ENCODE results near the gene ABHD1. TPM values are rescaled to one million over a fixed set of nuclear protein-coding genes. Genes with fewer than 3 reads are reported as not detected.

ABHD1 gene
- total and polyA plus RNA-seq, 4 donors, result 0.08 to 0.74 (median 0.14) TPM

GRCh38 chr2:27092696-27093429 is 30.8 kb upstream of the ABHD1 start:
- H3K27me3 ChIP-seq (ENCODE audit: control insufficient read depth in 3 of 3, insufficient read depth in 3 of 3, low read length in 2 of 3), result no peaks in the 10 kb centered on the region
- no peak for ATAC-seq (ENCODE audit: insufficient read depth, low FRiP score)
- H3K27ac ChIP-seq (ENCODE audit: low read depth in 1 of 2, low read length in 1 of 2), result no peak overlapping the region
- TF ChIP-seq CTCF (IDR thresholded peaks at IDR 0.05; ENCODE audit: control extremely low read depth, extremely low read depth), result no peak
- DNase-seq, result no peak
- no peaks in the 10 kb centered on the region for H3K9me3 ChIP-seq (ENCODE audit: control insufficient read depth in 4 of 4, insufficient read depth in 3 of 4, low read length in 3 of 4)
- peaks cover 0 to 10% (median 7%) of the 10 kb centered on the region in 5 donors for H3K4me1 ChIP-seq (ENCODE audit: control insufficient read depth in 5 of 5, insufficient read depth in 5 of 5, low read length in 5 of 5)
- H3K9ac ChIP-seq (ENCODE audit: insufficient read depth in 1 of 2, low read length in 2 of 2), result no peak overlapping the region
- H3K36me3 ChIP-seq (ENCODE audit: control insufficient read depth in 4 of 4, insufficient read depth in 4 of 4, low read length in 4 of 4), result peaks cover 0 to 4% (median 0%) of the 10 kb centered on the region in 4 donors
- WGBS, 2 donors, result 76 to 85% methylated on average over 10 of the region's 10 CpGs
- no peak overlapping the region for H3K4me3 ChIP-seq

GRCh38 chr2:27093430-27094352 is 29.9 kb upstream of the ABHD1 start:
- DNase-seq (no peak), ATAC-seq (ENCODE audit: insufficient read depth, low FRiP score) (no peak)
- no peaks in the 10 kb centered on the region for H3K9me3 ChIP-seq (ENCODE audit: control insufficient read depth in 4 of 4, insufficient read depth in 3 of 4, low read length in 3 of 4)
- TF ChIP-seq CTCF (IDR thresholded peaks at IDR 0.05; ENCODE audit: control extremely low read depth, extremely low read depth), result no peak
- H3K9ac ChIP-seq (ENCODE audit: insufficient read depth in 1 of 2, low read length in 2 of 2), result no peak overlapping the region
- no peak overlapping the region for H3K27ac ChIP-seq (ENCODE audit: low read depth in 1 of 2, low read length in 1 of 2)
- no peak overlapping the region for H3K4me3 ChIP-seq
- H3K36me3 ChIP-seq (ENCODE audit: control insufficient read depth in 4 of 4, insufficient read depth in 4 of 4, low read length in 4 of 4), result peaks cover 0 to 4% (median 0%) of the 10 kb centered on the region in 4 donors
- 89 to 94% methylated on average over 6 of the region's 6 CpGs for WGBS, 2 donors
- H3K4me1 ChIP-seq (ENCODE audit: control insufficient read depth in 5 of 5, insufficient read depth in 5 of 5, low read length in 5 of 5), result peaks cover 0 to 10% (median 7%) of the 10 kb centered on the region in 5 donors
- no peaks in the 10 kb centered on the region for H3K27me3 ChIP-seq (ENCODE audit: control insufficient read depth in 3 of 3, insufficient read depth in 3 of 3, low read length in 2 of 3)

GRCh38 chr2:27094353-27094984 is 29.1 kb upstream of the ABHD1 start:
- no peak overlapping the region for H3K4me3 ChIP-seq
- H3K4me1 ChIP-seq (ENCODE audit: control insufficient read depth in 5 of 5, insufficient read depth in 5 of 5, low read length in 5 of 5), result peaks cover 0 to 10% (median 7%) of the 10 kb centered on the region in 5 donors
- DNase-seq (no peak), ATAC-seq (ENCODE audit: insufficient read depth, low FRiP score) (no peak)
- peaks cover 0 to 4% (median 0%) of the 10 kb centered on the region in 4 donors for H3K36me3 ChIP-seq (ENCODE audit: control insufficient read depth in 4 of 4, insufficient read depth in 4 of 4, low read length in 4 of 4)
- no peak overlapping the region for H3K9ac ChIP-seq (ENCODE audit: insufficient read depth in 1 of 2, low read length in 2 of 2)
- WGBS, 2 donors, result 94 to 96% methylated on average over 24 of the region's 24 CpGs
- no peak for TF ChIP-seq CTCF (IDR thresholded peaks at IDR 0.05; ENCODE audit: control extremely low read depth, extremely low read depth)
- no peak overlapping the region for H3K27ac ChIP-seq (ENCODE audit: low read depth in 1 of 2, low read length in 1 of 2)
- no peaks in the 10 kb centered on the region for H3K27me3 ChIP-seq (ENCODE audit: control insufficient read depth in 3 of 3, insufficient read depth in 3 of 3, low read length in 2 of 3)
- H3K9me3 ChIP-seq (ENCODE audit: control insufficient read depth in 4 of 4, insufficient read depth in 3 of 4, low read length in 3 of 4), result no peaks in the 10 kb centered on the region
